GM21381 (cell line): ENCODE data around the gene SBNO2.

Source experiments
- ATAC-seq: cut with Tn5 transposase; IDR thresholded peaks from one replicate; pipeline ENCODE4 v1.9.1; 2021; ENCODE audit warnings: mild to moderate bottlenecking, moderate library complexity; ENCODE audit not compliant: unreplicated experiment

The SBNO2 gene

GRCh38 chr19:1063909-1064660 lies 110.0 kb downstream of the SBNO2 start:
- ATAC-seq, result no peak

DNA sequence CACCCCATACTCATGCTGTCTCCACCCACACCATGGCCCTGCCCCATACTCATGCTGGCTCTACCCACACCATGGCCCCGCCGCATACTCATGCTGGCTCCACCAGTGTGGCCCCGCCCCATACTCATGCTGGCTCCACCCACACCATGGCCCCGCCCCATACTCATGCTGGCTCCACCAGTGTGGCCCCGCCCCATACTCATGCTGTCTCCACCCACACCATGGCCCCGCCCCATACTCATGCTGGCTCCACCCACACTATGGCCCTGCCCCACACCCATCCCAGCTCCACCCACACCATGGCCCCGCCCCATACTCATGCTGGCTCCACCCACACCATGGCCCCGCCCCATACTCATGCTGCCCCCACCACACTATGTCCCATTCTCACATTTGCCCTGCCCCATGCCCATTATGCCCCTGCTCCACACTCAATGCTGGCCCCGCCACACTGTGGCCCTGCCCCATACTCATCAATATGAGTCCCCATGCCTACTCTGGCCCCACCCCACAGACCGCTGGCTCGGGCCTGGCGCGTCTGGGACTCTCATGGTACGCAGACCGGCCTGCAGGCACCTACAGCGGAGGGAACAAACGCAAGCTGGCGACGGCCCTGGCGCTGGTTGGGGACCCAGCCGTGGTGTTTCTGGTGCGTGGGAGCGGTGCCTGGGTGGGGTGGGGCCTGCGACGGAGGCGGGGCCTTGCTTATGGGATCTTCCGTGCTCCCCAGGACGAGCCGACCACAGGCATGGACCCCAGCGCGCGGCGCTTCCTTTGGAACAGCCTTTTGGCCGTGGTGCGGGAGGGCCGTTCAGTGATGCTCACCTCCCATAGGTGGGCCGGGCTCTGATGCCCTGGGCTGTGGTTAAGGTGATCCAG lies 110.8 kb downstream of the SBNO2 start:
- ATAC-seq, result no peak

DNA sequence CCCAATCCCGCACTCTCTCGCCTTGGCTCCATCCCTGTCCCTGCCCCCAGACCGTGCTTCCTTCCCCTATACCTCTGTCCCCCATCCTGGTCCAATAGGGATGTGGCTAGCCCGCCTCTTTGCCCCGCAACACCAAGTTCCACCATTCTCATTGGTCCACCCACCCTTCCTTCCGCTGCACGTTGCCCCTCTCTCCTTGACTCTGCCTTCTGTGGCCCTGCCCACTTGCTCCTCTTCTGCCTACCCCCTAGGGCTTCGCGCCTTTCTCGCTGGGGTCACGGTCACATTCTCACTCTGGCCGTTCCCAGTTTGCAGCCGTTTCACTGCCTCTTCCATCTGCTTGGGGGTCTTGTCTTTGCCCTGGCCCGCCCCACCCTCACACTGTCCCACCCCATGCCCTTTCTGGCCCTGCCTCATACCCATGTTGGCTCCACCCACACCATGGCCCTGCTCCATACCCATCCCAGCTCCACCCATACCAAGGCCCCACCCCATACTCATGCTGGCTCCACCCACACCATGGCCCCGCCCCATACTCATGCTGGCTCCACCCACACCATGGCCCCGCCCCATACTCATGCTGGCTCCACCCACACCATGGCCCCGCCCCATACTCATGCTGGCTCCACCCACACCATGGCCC lies 111.6 kb downstream of the SBNO2 start:
- no peak for ATAC-seq

- no peak for ATAC-seq
Measured at GRCh38 chr19:1061987-1062386, 112.1 kb downstream of the SBNO2 start.

- no peak for ATAC-seq
Measured at GRCh38 chr19:1060689-1061088, 113.4 kb downstream of the SBNO2 start.

GRCh38 chr19:1058112-1058511 lies 116.0 kb downstream of the SBNO2 start:
- ATAC-seq, result no peak
